A673 (cell line): ENCODE results near the gene TST.

Experiments used
- CTCF ChIP-seq: fragments of 300-800, 200-600 bp; sonication (generic); conservative IDR thresholded peaks from 2 replicates; pipeline ENCODE4 v1.5.1; 2017; ENCODE audit warnings: low read depth, mild to moderate bottlenecking, antibody characterized with exemption, low read length, moderate library complexity, mixed read lengths
- EZH2 ChIP-seq: fragments of 200-600 bp; sonication (generic); IDR thresholded peaks from 2 replicates; pipeline ENCODE4 v1.6.1; 2017; ENCODE audit warnings: borderline replicate concordance, low read depth, mild to moderate bottlenecking, mixed read lengths, antibody characterized with exemption, low read length; ENCODE audit not compliant: poor library complexity, severe bottlenecking

- TF ChIP-seq EZH2 = no peak
- TF ChIP-seq CTCF = no peak
Measured at GRCh38 chr22:36991206-36991605, 28.0 kb downstream of the TST start.
